ENCODE results near the gene ACOD1.

Gene ACOD1

DNA sequence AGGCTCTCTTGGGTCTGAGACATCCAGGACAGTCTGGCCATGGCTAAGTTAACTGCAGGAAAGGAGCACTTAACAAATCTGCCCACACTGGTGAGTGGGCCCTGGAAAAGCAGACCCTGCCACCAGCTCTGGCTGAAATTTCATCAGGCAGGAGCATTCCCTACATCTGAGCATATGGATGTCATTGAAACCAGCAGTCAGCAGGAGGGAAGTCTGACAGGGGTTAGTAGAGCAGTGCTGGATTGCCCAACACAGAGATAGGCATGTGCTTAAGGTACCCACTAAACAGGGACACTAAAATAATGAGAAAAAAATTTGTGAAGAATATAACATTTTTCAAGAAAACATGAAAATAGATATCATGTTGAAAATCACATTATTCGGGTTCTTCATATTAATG, 13.6 kb upstream of the ACOD1 start:
- TF ChIP-seq, protein P1, sequence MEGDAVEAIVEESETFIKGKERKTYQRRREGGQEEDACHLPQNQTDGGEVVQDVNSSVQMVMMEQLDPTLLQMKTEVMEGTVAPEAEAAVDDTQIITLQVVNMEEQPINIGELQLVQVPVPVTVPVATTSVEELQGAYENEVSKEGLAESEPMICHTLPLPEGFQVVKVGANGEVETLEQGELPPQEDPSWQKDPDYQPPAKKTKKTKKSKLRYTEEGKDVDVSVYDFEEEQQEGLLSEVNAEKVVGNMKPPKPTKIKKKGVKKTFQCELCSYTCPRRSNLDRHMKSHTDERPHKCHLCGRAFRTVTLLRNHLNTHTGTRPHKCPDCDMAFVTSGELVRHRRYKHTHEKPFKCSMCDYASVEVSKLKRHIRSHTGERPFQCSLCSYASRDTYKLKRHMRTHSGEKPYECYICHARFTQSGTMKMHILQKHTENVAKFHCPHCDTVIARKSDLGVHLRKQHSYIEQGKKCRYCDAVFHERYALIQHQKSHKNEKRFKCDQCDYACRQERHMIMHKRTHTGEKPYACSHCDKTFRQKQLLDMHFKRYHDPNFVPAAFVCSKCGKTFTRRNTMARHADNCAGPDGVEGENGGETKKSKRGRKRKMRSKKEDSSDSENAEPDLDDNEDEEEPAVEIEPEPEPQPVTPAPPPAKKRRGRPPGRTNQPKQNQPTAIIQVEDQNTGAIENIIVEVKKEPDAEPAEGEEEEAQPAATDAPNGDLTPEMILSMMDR (IDR thresholded peaks at IDR 0.05; ENCODE audit: insufficient read depth, low read depth, low read length, missing control alignments): no peak
- no peak overlapping the region for H3K4me3 ChIP-seq (ENCODE audit: low read depth, low read length)
- no peak for DNase-seq (ENCODE audit: low read depth)

DNA sequence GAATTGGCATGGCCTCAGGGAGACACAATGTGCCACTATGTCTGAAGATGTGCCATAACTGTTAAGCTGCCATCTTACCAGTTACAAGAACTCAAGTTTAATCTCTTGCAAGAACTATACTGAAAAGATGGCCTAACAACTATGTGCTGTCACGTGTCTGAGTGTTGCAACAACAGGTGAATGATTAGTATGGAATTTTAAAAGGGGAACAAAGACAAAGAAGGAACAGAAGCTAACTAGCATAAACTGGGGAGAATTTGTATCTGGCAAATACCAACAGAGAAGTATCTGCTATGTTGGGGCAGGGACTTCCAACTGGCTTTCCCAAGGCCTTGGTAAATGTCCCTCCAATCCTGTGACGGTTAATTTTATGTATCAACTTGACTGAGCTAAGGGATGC, 11.5 kb upstream of the ACOD1 start:
- H3K4me3 ChIP-seq (ENCODE audit: low read depth, low read length): no peak overlapping the region
- DNase-seq (ENCODE audit: low read depth): no peak
- TF ChIP-seq, protein P1 (IDR thresholded peaks at IDR 0.05; ENCODE audit: insufficient read depth, low read depth, low read length, missing control alignments): no peak

DNA sequence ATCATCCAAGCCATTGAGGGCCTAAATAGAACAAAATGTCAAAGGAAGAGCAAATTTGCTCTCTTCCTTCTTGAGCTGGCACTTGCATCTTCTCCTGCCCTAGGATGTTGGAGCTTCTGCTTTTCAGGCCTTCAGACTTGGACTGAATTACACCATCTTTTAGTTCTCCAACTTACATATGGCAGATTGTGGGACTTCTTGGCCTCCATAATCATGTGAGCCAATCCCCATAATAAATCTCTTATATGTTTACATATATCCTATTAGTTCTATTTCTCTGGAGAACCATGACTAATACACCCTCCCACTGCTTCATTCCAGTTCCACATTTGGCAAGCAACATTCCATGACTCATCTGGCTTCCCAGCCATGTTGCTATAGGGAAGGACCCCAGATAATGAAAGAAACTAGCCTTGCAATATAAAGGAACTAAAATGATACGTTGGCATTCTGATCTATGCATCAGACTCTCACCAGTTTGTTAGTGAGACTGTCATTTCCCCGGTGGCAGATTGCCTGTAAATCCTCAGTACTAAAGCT, 11.0 kb upstream of the ACOD1 start:
- TF ChIP-seq, protein P1 (IDR thresholded peaks at IDR 0.05; ENCODE audit: insufficient read depth, low read depth, low read length, missing control alignments): no peak
- H3K4me3 ChIP-seq (ENCODE audit: low read depth, low read length): no peak overlapping the region
- no peak for DNase-seq (ENCODE audit: low read depth)

DNA sequence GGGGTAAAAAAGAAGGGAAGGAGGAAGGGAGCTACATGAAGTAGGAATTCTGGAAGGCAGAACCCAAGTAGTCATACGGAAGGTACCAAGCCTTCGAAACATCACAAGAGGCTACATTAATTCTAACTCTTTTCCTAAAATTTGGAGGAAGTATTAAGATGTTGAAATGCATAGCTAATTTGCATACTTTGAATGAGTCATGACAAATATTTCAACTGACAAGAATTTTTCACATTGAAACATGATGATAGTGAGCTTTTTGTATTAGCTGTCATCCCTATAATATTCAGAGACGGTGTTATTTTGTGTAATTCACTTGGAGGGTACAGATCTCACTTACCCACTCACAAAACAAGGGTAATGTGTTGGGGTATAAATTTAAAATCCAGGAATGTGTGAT, 9.1 kb upstream of the ACOD1 start:
- TF ChIP-seq, protein P1 (IDR thresholded peaks at IDR 0.05; ENCODE audit: insufficient read depth, low read depth, low read length, missing control alignments): no peak
- no peak for DNase-seq (ENCODE audit: low read depth)
- H3K4me3 ChIP-seq (ENCODE audit: low read depth, low read length): no peak overlapping the region

- DNase-seq (ENCODE audit: low read depth): no peak
- no peak overlapping the region for H3K4me3 ChIP-seq (ENCODE audit: low read depth, low read length)
- TF ChIP-seq, protein P1 (IDR thresholded peaks at IDR 0.05; ENCODE audit: insufficient read depth, low read depth, low read length, missing control alignments): no peak
These were observed 5.9 kb upstream of the ACOD1 start for GRCh38 chr13:76942363-76942762.

- no peak for DNase-seq (ENCODE audit: low read depth)
- TF ChIP-seq, protein P1 (IDR thresholded peaks at IDR 0.05; ENCODE audit: insufficient read depth, low read depth, low read length, missing control alignments): no peak
- no peak overlapping the region for H3K4me3 ChIP-seq (ENCODE audit: low read depth, low read length)
These were observed 4.7 kb upstream of the ACOD1 start for GRCh38 chr13:76943646-76944045.

- H3K4me3 ChIP-seq (ENCODE audit: low read depth, low read length): no peak overlapping the region
- DNase-seq (ENCODE audit: low read depth): no peak
- TF ChIP-seq, protein P1 (IDR thresholded peaks at IDR 0.05; ENCODE audit: insufficient read depth, low read depth, low read length, missing control alignments): no peak
These were observed 3.9 kb upstream of the ACOD1 start for GRCh38 chr13:76944456-76944855.
